22Rv1 (cell line): ENCODE results near the gene VASH1.

Experiments
- H3K27ac ChIP-seq: fragments of 450-650 bp; 2 replicates; pipeline ENCODE4 v1.5.1; 2017
- ZFX ChIP-seq: fragments of 450-650 bp; IDR thresholded peaks from 2 replicates; pipeline ENCODE4 v1.6.1; 2017; ENCODE audit warnings: antibody characterized with exemption, borderline replicate concordance
- TF ChIP-seq, protein P1 (sequence below): fragments of 450-650 bp; IDR thresholded peaks from 2 replicates; pipeline ENCODE4 v1.5.1; 2017; ENCODE audit warnings: mild to moderate bottlenecking

Gene VASH1

GRCh38 chr14:76773956-76774820 is 12.9 kb downstream of the VASH1 start:
- TF ChIP-seq, protein P1, sequence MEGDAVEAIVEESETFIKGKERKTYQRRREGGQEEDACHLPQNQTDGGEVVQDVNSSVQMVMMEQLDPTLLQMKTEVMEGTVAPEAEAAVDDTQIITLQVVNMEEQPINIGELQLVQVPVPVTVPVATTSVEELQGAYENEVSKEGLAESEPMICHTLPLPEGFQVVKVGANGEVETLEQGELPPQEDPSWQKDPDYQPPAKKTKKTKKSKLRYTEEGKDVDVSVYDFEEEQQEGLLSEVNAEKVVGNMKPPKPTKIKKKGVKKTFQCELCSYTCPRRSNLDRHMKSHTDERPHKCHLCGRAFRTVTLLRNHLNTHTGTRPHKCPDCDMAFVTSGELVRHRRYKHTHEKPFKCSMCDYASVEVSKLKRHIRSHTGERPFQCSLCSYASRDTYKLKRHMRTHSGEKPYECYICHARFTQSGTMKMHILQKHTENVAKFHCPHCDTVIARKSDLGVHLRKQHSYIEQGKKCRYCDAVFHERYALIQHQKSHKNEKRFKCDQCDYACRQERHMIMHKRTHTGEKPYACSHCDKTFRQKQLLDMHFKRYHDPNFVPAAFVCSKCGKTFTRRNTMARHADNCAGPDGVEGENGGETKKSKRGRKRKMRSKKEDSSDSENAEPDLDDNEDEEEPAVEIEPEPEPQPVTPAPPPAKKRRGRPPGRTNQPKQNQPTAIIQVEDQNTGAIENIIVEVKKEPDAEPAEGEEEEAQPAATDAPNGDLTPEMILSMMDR, result no peak
- no peak for TF ChIP-seq ZFX
- H3K27ac ChIP-seq, result no peak overlapping the region

- H3K27ac ChIP-seq, result no peak overlapping the region
- TF ChIP-seq ZFX, result no peak
- TF ChIP-seq, protein P1, result no peak
These were observed 13.8 kb downstream of the VASH1 start for GRCh38 chr14:76774821-76775694.

GRCh38 chr14:76775695-76776427 is 14.6 kb downstream of the VASH1 start:
- no peak overlapping the region for H3K27ac ChIP-seq
- TF ChIP-seq ZFX, result no peak
- TF ChIP-seq, protein P1, result no peak

- no peak overlapping the region for H3K27ac ChIP-seq
- TF ChIP-seq ZFX, result no peak
- TF ChIP-seq, protein P1, result no peak
These were observed 15.4 kb downstream of the VASH1 start for GRCh38 chr14:76776428-76777251.

DNA sequence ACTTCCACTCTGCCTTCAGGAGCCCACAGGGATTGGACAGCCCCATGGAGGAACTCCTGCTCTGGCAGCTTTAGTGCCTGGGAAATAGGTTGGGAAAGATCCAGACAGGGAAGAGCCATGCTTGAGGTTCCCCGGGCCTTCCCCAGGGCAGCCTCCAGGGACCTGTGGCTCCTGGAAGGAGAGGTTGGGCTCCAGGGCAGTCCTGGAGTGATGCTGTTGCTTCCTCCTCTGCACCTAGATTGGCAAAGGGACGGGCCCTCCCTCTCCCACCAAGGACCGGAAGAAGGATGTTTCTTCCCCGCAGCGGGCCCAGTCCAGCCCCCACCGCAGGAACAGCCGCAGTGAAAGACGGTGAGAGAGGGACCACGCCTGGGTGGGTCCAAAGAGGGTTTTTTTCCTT is 16.5 kb downstream of the VASH1 start:
- no peak overlapping the region for H3K27ac ChIP-seq
- TF ChIP-seq, protein P1, result no peak
- TF ChIP-seq ZFX, result no peak

- TF ChIP-seq, protein P1, result no peak
- TF ChIP-seq ZFX, result no peak
- no peak overlapping the region for H3K27ac ChIP-seq
These were observed 17.4 kb downstream of the VASH1 start for GRCh38 chr14:76778546-76779215.
